Activated T-helper 2 cell treated with anti-CD3 and anti-CD28 coated beads, Interferon-gamma antibody, Interleukin-2, Interleukin-4, amounts not matched to agents 10 μg/mL and 5 μg/mL and 100 μg/mL, durations not matched to agents 14 hours and 24 hours and 36 hours (primary cell): ENCODE results near the gene ARG2. TPM values are rescaled to one million over a fixed set of nuclear protein-coding genes. Genes with fewer than 3 reads are reported as not detected.

Source experiments
- DNase-seq: peaks from one replicate; pipeline ENCODE4 v3.0.0; 2021; ENCODE audit warnings: low spot score
- H3K27ac Mint-ChIP-seq: one replicate; pipeline ENCODE4 v1.8.0; 2021; ENCODE audit warnings: mixed read lengths
- H3K27me3 Mint-ChIP-seq: one replicate; pipeline ENCODE4 v1.8.0; 2021; ENCODE audit warnings: low read depth, mixed read lengths
- H3K36me3 Mint-ChIP-seq: one replicate; pipeline ENCODE4 v1.8.0; 2021; ENCODE audit warnings: low read depth, mixed read lengths
- H3K4me1 Mint-ChIP-seq: one replicate; pipeline ENCODE4 v1.8.0; 2021; ENCODE audit warnings: low read depth, mixed read lengths
- H3K4me3 Mint-ChIP-seq: one replicate; pipeline ENCODE4 v1.8.0; 2021; ENCODE audit warnings: low read depth, mild to moderate bottlenecking, moderate library complexity, mixed read lengths
- H3K9me3 Mint-ChIP-seq: one replicate; pipeline ENCODE4 v1.8.0; 2021; ENCODE audit warnings: mixed read lengths
- intact Hi-C: fragments of 100-400 bp; cut with micrococcal nuclease; formaldehyde crosslinking; loops from one replicate; pipeline ENCODE4 v1.15.1; 2023
- total RNA-seq: library from RNA; stranded (reverse); gene quantifications from 2 replicates; pipeline ENCODE4 v1.2.3, GENCODE V29; 2022

ARG2 gene
- total RNA-seq, 1 donor from 2014 or later: 19.2 TPM

- peak overlapping the region; percentile 7 for H3K4me3 Mint-ChIP-seq
- peak; percentile 34 for DNase-seq
- intact Hi-C loops: loop anchor here (1.0 to 5.0 kb wide), 3 partner anchors 15 to 318 kb away; partner anchors contain the start of genes EIF2S1 and RDH11
- no peaks in the 10 kb centered on the region for H3K27me3 Mint-ChIP-seq
- no peaks in the 10 kb centered on the region for H3K9me3 Mint-ChIP-seq
- peaks cover 45% of the 10 kb centered on the region for H3K4me1 Mint-ChIP-seq
- peak overlapping the region; percentile 83 for H3K27ac Mint-ChIP-seq
- H3K36me3 Mint-ChIP-seq: peaks cover 83% of the 10 kb centered on the region
Measured at GRCh38 chr14:67680121-67680602, 60.4 kb downstream of the ARG2 start.

GRCh38 chr14:67680941-67681340 is 61.2 kb downstream of the ARG2 start:
- DNase-seq: no peak
- intact Hi-C loops: loop anchor here (1.0 to 5.0 kb wide), 3 partner anchors 14 to 319 kb away; partner anchors contain the start of genes EIF2S1 and RDH11
- Mint-ChIP-seq H3K9me3 (no peaks in the 10 kb centered on the region), H3K4me3 (no peak overlapping the region), H3K27me3 (no peaks in the 10 kb centered on the region), H3K4me1 (peaks cover 47% of the 10 kb centered on the region), H3K27ac (peak overlapping the region; percentile 83), H3K36me3 (peaks cover 88% of the 10 kb centered on the region)

DNA sequence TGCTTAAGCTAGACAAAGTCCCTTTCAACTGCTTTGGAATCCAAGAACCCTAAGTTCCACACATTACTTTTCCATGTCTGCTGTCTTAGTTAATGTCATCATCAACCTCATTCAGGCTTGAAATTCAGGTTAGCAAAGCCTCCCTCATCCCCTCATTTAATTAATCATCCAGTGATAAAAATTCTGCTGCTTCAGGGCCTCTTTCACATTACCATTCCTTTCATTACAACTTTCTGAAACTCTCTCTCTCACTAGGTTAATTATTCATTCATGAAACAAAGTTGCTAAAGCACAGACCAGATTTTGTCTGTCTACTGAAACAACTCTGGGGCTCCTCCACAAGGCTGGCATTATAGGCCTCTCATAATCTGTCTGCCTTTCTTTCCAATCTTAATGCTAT is 64.1 kb downstream of the ARG2 start:
- H3K4me1 Mint-ChIP-seq: peaks cover 44% of the 10 kb centered on the region
- no peak overlapping the region for H3K4me3 Mint-ChIP-seq
- H3K9me3 Mint-ChIP-seq: no peaks in the 10 kb centered on the region
- intact Hi-C loops: loop anchor here (5.0 kb wide), 1 partner anchor 322 kb away; the partner anchor contains the start of gene EIF2S1
- H3K27me3 Mint-ChIP-seq: no peaks in the 10 kb centered on the region
- H3K36me3 Mint-ChIP-seq: peaks cover 88% of the 10 kb centered on the region
- no peak for DNase-seq
- peak overlapping the region; percentile 15 for H3K27ac Mint-ChIP-seq

DNA sequence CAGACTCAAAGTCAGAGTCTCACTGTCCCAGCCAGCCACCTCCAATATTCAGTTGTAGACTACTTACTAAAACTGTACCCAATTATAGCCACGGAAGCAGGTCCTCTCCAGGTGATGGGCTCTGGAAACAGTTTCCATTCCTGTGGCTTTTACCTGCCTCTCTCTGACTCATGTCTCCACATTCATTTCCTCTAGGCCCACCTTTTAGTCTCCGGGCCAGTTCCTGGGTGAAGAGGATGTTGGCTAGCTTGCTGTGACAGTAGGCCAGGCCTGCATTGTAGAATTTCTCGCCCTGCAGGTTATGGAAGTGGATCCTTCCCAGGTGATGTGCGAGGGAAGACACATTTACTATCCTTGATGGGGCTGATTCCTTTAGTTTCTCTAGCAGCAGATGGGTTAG is 70.3 kb downstream of the ARG2 start:
- no peak overlapping the region for H3K4me3 Mint-ChIP-seq
- intact Hi-C loops: loop anchor here (10.0 kb wide), 1 partner anchor 525 kb away; no protein-coding TSS in a partner anchor
- DNase-seq: no peak
- no peaks in the 10 kb centered on the region for H3K9me3 Mint-ChIP-seq
- peaks cover 83% of the 10 kb centered on the region for H3K36me3 Mint-ChIP-seq
- H3K27ac Mint-ChIP-seq: peak overlapping the region; percentile 7
- no peaks in the 10 kb centered on the region for H3K27me3 Mint-ChIP-seq
- H3K4me1 Mint-ChIP-seq: peaks cover 36% of the 10 kb centered on the region

- peaks cover 38% of the 10 kb centered on the region for H3K36me3 Mint-ChIP-seq
- intact Hi-C loops: loop anchor here (1.0 to 10.0 kb wide), 6 partner anchors 15 to 520 kb away; partner anchors contain the start of genes ARG2, EIF2S1, RAD51B and VTI1B
- H3K4me1 Mint-ChIP-seq: peaks cover 35% of the 10 kb centered on the region
- no peaks in the 10 kb centered on the region for H3K27me3 Mint-ChIP-seq
- H3K27ac Mint-ChIP-seq: peak overlapping the region; percentile 97
- peak; percentile 74 for DNase-seq
- H3K9me3 Mint-ChIP-seq: no peaks in the 10 kb centered on the region
- H3K4me3 Mint-ChIP-seq: peak overlapping the region; percentile 95
Measured at GRCh38 chr14:67694791-67695393, 75.2 kb downstream of the ARG2 start.

- Mint-ChIP-seq H3K27ac (peak within 1 kb of the TSS; percentile 97), H3K4me1 (peaks cover 35% of the 10 kb centered on the region), H3K36me3 (peaks cover 33% of the 10 kb centered on the region), H3K27me3 (no peaks in the 10 kb centered on the region), H3K9me3 (no peaks in the 10 kb centered on the region), H3K4me3 (peak within 1 kb of the TSS; percentile 95)
- intact Hi-C loops: loop anchor here (1.0 to 10.0 kb wide), 5 partner anchors 15 to 519 kb away; partner anchors contain the start of genes ARG2, RAD51B, VTI1B and ZFYVE26
- peak; percentile 81 for DNase-seq
Measured at GRCh38 chr14:67695394-67695949, 75.8 kb downstream of the ARG2 start, which contains the start of gene RDH11. TSS of gene RDH11 (minus strand) at chr14:67695764. CDS start at chr14:67695703, 61 bp downstream.

DNA sequence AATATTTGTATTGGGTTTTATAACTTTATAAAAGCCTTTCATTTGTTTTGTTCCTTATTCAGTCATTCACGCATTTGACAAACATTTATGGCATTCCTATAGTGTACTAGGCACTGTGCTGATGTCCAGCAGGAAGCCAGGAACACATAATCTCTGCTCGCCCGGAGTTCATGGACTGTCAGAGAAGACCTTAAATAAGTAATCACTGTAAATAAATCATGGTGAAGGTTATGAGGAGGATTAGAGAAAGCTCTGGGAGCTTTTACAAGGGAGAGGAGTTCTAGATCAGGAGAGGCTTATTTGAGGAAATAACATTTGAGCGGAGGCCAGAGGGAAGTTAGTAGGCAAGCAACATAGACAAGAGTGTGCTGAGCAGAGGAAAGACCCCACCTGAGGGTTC is 77.3 kb downstream of the ARG2 start:
- no peaks in the 10 kb centered on the region for H3K27me3 Mint-ChIP-seq
- no peak for DNase-seq
- no peaks in the 10 kb centered on the region for H3K9me3 Mint-ChIP-seq
- no peak overlapping the region for H3K27ac Mint-ChIP-seq
- no peak overlapping the region for H3K4me3 Mint-ChIP-seq
- peaks cover 17% of the 10 kb centered on the region for H3K36me3 Mint-ChIP-seq
- H3K4me1 Mint-ChIP-seq: peaks cover 30% of the 10 kb centered on the region
- intact Hi-C loops: loop anchor here (5.0 to 10.0 kb wide), 2 partner anchors 120 to 518 kb away; partner anchors contain the start of genes RAD51B and ZFYVE26

- Mint-ChIP-seq H3K36me3 (peaks cover 7% of the 10 kb centered on the region), H3K9me3 (no peaks in the 10 kb centered on the region), H3K4me1 (peaks cover 21% of the 10 kb centered on the region), H3K4me3 (no peak overlapping the region), H3K27me3 (no peaks in the 10 kb centered on the region), H3K27ac (no peak overlapping the region)
- intact Hi-C loops: loop anchor here (5.0 to 10.0 kb wide), 2 partner anchors 119 to 517 kb away; partner anchors contain the start of genes RAD51B and ZFYVE26
- no peak for DNase-seq
Measured at GRCh38 chr14:67698179-67698578, 78.5 kb downstream of the ARG2 start.

Other genes with a start within 250 kb of the ARG2 start
- gene PLEK2, start 207.8 kb upstream of the ARG2 start, total RNA-seq: 0.37 TPM in 1 of 2 replicates, not detected in the other
- 0.71 and 0.75 TPM in 2 replicates for gene TMEM229B, start 131.2 kb upstream of the ARG2 start, total RNA-seq
- gene PLEKHH1, start 86.6 kb upstream of the ARG2 start, total RNA-seq: 1.5 and 1.8 TPM in 2 replicates
- gene PIGH, start 19.7 kb upstream of the ARG2 start, total RNA-seq: 14.5 and 21.8 TPM in 2 replicates
- gene VTI1B, start 54.7 kb downstream of the ARG2 start, total RNA-seq: 73.7 and 75.4 TPM in 2 replicates
- 78.4 and 82.9 TPM in 2 replicates for gene RDH11, start 75.8 kb downstream of the ARG2 start, total RNA-seq
- not detected in 2 replicates for gene RDH12, start 82.0 kb downstream of the ARG2 start, total RNA-seq
- gene ZFYVE26, start 196.7 kb downstream of the ARG2 start, total RNA-seq: 16.0 and 16.2 TPM in 2 replicates
- 25.1 and 30.1 TPM in 2 replicates for gene RAD51B, start 199.9 kb downstream of the ARG2 start, total RNA-seq